CD4-positive, CD25-positive, alpha-beta regulatory T cell (primary cell): ENCODE results near the gene ADAMTS9. TPM values are rescaled to one million over a fixed set of nuclear protein-coding genes. Genes with fewer than 3 reads are reported as not detected.

Source experiments
- ATAC-seq, 2 donors: fragments of 150-1000 bp; cut with Tn5 transposase; one replicate each; pipeline ENCODE4 v1.10.0; 2021; ENCODE audit warnings: low read depth in 2 of 2, moderate number of reproducible peaks in 2 of 2, moderate library complexity in 1 of 2
- DNase-seq, 3 donors: peaks; one replicate each; pipeline versions ENCODE4 v3.0.0 to v3.0.0-alpha.2; 2012 to 2022; ENCODE audit warnings: mixed read lengths in 1 of 3
- H3K27ac ChIP-seq: one replicate; pipeline ENCODE4 v1.7.0; 2013; ENCODE audit warnings: mild to moderate bottlenecking, low read length; ENCODE audit not compliant: insufficient read depth, poor library complexity, severe bottlenecking
- H3K27me3 ChIP-seq: one replicate; pipeline ENCODE4 v1.7.0; 2013; ENCODE audit warnings: low read length; ENCODE audit not compliant: control insufficient read depth, insufficient read depth
- H3K36me3 ChIP-seq: one replicate; pipeline ENCODE4 v1.7.0; 2013; ENCODE audit warnings: mild to moderate bottlenecking, low read length, moderate library complexity; ENCODE audit not compliant: control insufficient read depth, insufficient read depth
- H3K4me1 ChIP-seq: 2 replicates; pipeline ENCODE4 v1.7.0; 2013; ENCODE audit warnings: mild to moderate bottlenecking, low read length; ENCODE audit not compliant: insufficient read depth, control insufficient read depth, poor library complexity, severe bottlenecking
- H3K4me3 ChIP-seq: one replicate; pipeline ENCODE4 v1.7.0; 2013; ENCODE audit warnings: low read depth, mild to moderate bottlenecking, low read length, moderate library complexity
- H3K9me3 ChIP-seq, 2 experiments: 1 replicate in 1 of 2; 2 replicates in 1 of 2; pipeline ENCODE4 v1.7.0; 2013; ENCODE audit warnings: low read length in 2 of 2, mild to moderate bottlenecking in 1 of 2, moderate library complexity in 1 of 2; ENCODE audit not compliant: control insufficient read depth in 2 of 2
- H3K27ac Mint-ChIP-seq, 3 donors: one replicate each; pipeline ENCODE4 v1.8.0; 2020 to 2022; ENCODE audit warnings: mild to moderate bottlenecking in 3 of 3, mixed read lengths in 3 of 3, moderate library complexity in 2 of 3
- H3K27me3 Mint-ChIP-seq: one replicate; pipeline ENCODE4 v1.8.0; 2022; ENCODE audit warnings: mild to moderate bottlenecking, mixed read lengths
- H3K36me3 Mint-ChIP-seq: one replicate; pipeline ENCODE4 v1.8.0; 2020; ENCODE audit warnings: mixed read lengths
- H3K4me1 Mint-ChIP-seq, 4 donors: one replicate each; pipeline ENCODE4 v1.8.0; 2020 to 2022; ENCODE audit warnings: mixed read lengths in 4 of 4, mild to moderate bottlenecking in 1 of 4
- H3K4me3 Mint-ChIP-seq, 4 donors: one replicate each; pipeline ENCODE4 v1.8.0; 2020 to 2022; ENCODE audit warnings: mild to moderate bottlenecking in 4 of 4, mixed read lengths in 4 of 4, moderate library complexity in 3 of 4
- H3K9me3 Mint-ChIP-seq, 7 donors: one replicate each; pipeline ENCODE4 v1.8.0; 2020 to 2022; ENCODE audit warnings: mixed read lengths in 7 of 7, mild to moderate bottlenecking in 3 of 7, moderate library complexity in 2 of 7
- polyA plus RNA-seq, 4 donors: library from polyadenylated mRNA; unstranded; fragments of 300-500 nt; fragmentation: Illumina TruSeq; gene quantifications; one replicate each; pipeline ENCODE4 v1.2.3, GENCODE V29; 2021
- total RNA-seq: library from RNA; stranded (reverse); gene quantifications from one replicate; pipeline ENCODE4 v1.2.3, GENCODE V29; 2022

The ADAMTS9 gene
- total and polyA plus RNA-seq, 5 donors from 2014 or later = 0.12 TPM; not detected in 4

DNA sequence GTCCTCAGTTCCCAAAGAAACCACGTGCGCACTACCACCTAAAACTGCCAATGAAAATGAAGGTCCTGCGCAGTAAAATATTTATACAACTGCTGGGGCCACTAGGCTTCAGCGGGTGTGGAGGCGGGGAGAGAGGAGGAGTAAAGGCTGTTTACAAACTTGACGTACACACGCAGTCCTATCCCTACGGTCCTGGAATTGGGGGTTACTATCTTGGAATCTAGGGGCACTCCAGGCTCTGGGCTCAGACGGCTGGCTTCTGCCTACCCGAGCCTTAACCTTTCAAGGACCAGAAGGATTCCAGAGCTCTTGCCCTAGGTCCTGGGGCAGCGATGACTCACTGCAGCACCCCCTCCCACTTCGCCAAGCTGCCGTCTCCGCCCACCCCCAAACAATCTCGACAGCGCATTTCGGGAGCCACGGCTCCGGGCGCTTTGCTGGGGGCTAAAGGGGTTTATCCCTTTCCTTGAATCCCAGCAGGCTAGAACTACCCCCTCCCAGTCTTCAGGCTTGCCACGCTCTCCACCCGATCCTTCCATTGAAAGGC, 3.0 kb downstream of the ADAMTS9 start:
- no peaks in the 10 kb centered on the region for H3K9me3 ChIP-seq
- no peak overlapping the region for H3K27ac Mint-ChIP-seq
- H3K27ac ChIP-seq = no peak overlapping the region
- peaks cover 0 to 8% (median 4%) of the 10 kb centered on the region in 4 donors for H3K4me1 Mint-ChIP-seq
- H3K27me3 ChIP-seq = peaks cover 3% of the 10 kb centered on the region
- no peaks in the 10 kb centered on the region for H3K36me3 Mint-ChIP-seq
- H3K4me3 Mint-ChIP-seq = no peak overlapping the region
- H3K27me3 Mint-ChIP-seq = peaks cover 40% of the 10 kb centered on the region
- H3K9me3 Mint-ChIP-seq = peaks cover 0 to 9% (median 0%) of the 10 kb centered on the region in 7 donors
- no peak for ATAC-seq
- no peak for DNase-seq
- H3K4me3 ChIP-seq = no peak overlapping the region
- H3K36me3 ChIP-seq = no peaks in the 10 kb centered on the region
- H3K4me1 ChIP-seq = no peaks in the 10 kb centered on the region

DNA sequence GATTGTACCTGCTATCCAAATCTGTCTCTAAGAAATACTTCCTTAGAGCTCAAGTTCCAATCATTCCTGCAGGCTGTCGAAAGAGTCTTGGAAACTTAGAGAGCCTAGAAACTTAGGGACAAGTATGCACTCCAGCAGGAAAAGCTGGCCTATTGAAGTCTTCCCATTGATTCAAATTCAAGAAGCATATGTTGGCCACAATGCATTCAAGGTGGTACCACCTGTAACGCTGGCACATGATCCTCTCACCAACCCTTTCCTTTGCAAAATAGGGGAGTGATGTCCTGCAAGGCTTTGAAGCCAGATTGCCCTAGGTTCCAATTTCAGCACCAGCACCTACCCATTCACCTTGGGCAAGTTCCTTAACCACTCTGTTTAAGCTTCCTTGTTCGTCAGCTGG, 6.0 kb downstream of the ADAMTS9 start:
- Mint-ChIP-seq H3K4me3 (no peak overlapping the region), H3K36me3 (no peaks in the 10 kb centered on the region), H3K4me1 (peaks cover 0 to 5% (median 2%) of the 10 kb centered on the region in 4 donors), H3K9me3 (peaks cover 0 to 8% (median 0%) of the 10 kb centered on the region in 7 donors), H3K27me3 (peaks cover 27% of the 10 kb centered on the region), H3K27ac (no peak overlapping the region)
- Histone ChIP-seq H3K4me3 (no peak overlapping the region), H3K4me1 (no peaks in the 10 kb centered on the region), H3K36me3 (no peaks in the 10 kb centered on the region), H3K27me3 (no peaks in the 10 kb centered on the region), H3K27ac (no peak overlapping the region), H3K9me3 (no peaks in the 10 kb centered on the region)
- ATAC-seq (no peak), DNase-seq (no peak)

GRCh38 chr3:64681015-64681414, 6.8 kb downstream of the ADAMTS9 start:
- Mint-ChIP-seq H3K27me3 (peaks cover 19% of the 10 kb centered on the region), H3K9me3 (peaks cover 0 to 4% (median 0%) of the 10 kb centered on the region in 7 donors), H3K4me1 (no peaks in the 10 kb centered on the region), H3K36me3 (no peaks in the 10 kb centered on the region), H3K4me3 (no peak overlapping the region), H3K27ac (no peak overlapping the region)
- Histone ChIP-seq H3K27me3 (no peaks in the 10 kb centered on the region), H3K36me3 (no peaks in the 10 kb centered on the region), H3K4me3 (no peak overlapping the region), H3K27ac (no peak overlapping the region), H3K9me3 (no peaks in the 10 kb centered on the region), H3K4me1 (no peaks in the 10 kb centered on the region)
- ATAC-seq (no peak), DNase-seq (no peak)

- Mint-ChIP-seq H3K27me3 (peaks cover 18% of the 10 kb centered on the region), H3K27ac (no peak overlapping the region), H3K4me3 (no peak overlapping the region), H3K4me1 (no peaks in the 10 kb centered on the region), H3K9me3 (peaks cover 0 to 4% (median 0%) of the 10 kb centered on the region in 7 donors), H3K36me3 (no peaks in the 10 kb centered on the region)
- H3K36me3 ChIP-seq = no peaks in the 10 kb centered on the region
- DNase-seq = no peak
- no peaks in the 10 kb centered on the region for H3K9me3 ChIP-seq
- H3K4me1 ChIP-seq = no peaks in the 10 kb centered on the region
- ATAC-seq = no peak
- no peaks in the 10 kb centered on the region for H3K27me3 ChIP-seq
- no peak overlapping the region for H3K4me3 ChIP-seq
- no peak overlapping the region for H3K27ac ChIP-seq
These were observed 7.5 kb downstream of the ADAMTS9 start for GRCh38 chr3:64680334-64680733.

- H3K27ac ChIP-seq = no peak overlapping the region
- Mint-ChIP-seq H3K27ac (no peak overlapping the region), H3K36me3 (no peaks in the 10 kb centered on the region), H3K4me1 (no peaks in the 10 kb centered on the region), H3K4me3 (no peak overlapping the region), H3K9me3 (peaks cover 0 to 3% (median 0%) of the 10 kb centered on the region in 7 donors), H3K27me3 (peaks cover 6% of the 10 kb centered on the region)
- DNase-seq (no peak), ATAC-seq (no peak)
- H3K4me1 ChIP-seq = no peaks in the 10 kb centered on the region
- no peaks in the 10 kb centered on the region for H3K36me3 ChIP-seq
- no peaks in the 10 kb centered on the region for H3K27me3 ChIP-seq
- H3K4me3 ChIP-seq = no peak overlapping the region
- H3K9me3 ChIP-seq = no peaks in the 10 kb centered on the region
These were observed 9.7 kb downstream of the ADAMTS9 start for GRCh38 chr3:64677961-64678716.

DNA sequence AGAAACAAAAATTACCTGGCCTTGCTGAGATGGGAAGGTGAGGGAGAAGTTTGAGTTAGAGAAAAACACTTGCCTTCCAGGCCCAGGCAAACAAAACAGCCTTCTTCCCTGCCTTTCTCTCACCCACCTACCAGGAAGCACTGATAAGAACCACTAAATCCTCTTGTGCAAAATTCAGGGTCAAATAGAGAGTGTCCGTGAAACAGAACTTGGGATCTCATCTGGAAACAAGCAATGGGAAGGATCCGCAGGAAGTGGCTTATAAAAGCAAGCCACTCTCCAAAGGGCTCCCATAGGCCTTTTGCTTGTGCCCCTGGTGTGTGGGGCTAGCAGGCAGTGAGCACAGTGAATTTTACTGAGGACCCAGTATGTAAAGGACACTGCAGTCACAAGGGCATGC, 11.0 kb downstream of the ADAMTS9 start:
- no peaks in the 10 kb centered on the region for H3K27me3 Mint-ChIP-seq
- no peaks in the 10 kb centered on the region for H3K36me3 Mint-ChIP-seq
- no peaks in the 10 kb centered on the region for H3K27me3 ChIP-seq
- H3K4me1 ChIP-seq = no peaks in the 10 kb centered on the region
- DNase-seq (no peak), ATAC-seq (no peak)
- H3K4me3 ChIP-seq = no peak overlapping the region
- no peak overlapping the region for H3K27ac Mint-ChIP-seq
- H3K9me3 Mint-ChIP-seq = peaks cover 0 to 3% (median 0%) of the 10 kb centered on the region in 7 donors
- no peak overlapping the region for H3K27ac ChIP-seq
- no peak overlapping the region for H3K4me3 Mint-ChIP-seq
- H3K9me3 ChIP-seq = no peaks in the 10 kb centered on the region
- H3K36me3 ChIP-seq = no peaks in the 10 kb centered on the region
- H3K4me1 Mint-ChIP-seq = no peaks in the 10 kb centered on the region

- H3K4me3 ChIP-seq = no peak overlapping the region
- no peak for ATAC-seq
These were observed 12.0 kb downstream of the ADAMTS9 start for GRCh38 chr3:64675687-64676247.

More at GRCh38 chr3:64675687-64676247, 12.0 kb downstream of the ADAMTS9 start:
- no peaks in the 10 kb centered on the region for H3K4me1 ChIP-seq
- no peaks in the 10 kb centered on the region for H3K27me3 Mint-ChIP-seq
- peaks cover 0 to 3% (median 0%) of the 10 kb centered on the region in 7 donors for H3K9me3 Mint-ChIP-seq
- H3K4me3 Mint-ChIP-seq = no peak overlapping the region
- no peak for DNase-seq
- no peaks in the 10 kb centered on the region for H3K27me3 ChIP-seq
- H3K27ac ChIP-seq = no peak overlapping the region
- H3K4me1 Mint-ChIP-seq = no peaks in the 10 kb centered on the region
- H3K36me3 ChIP-seq = no peaks in the 10 kb centered on the region
- no peaks in the 10 kb centered on the region for H3K9me3 ChIP-seq
- no peak overlapping the region for H3K27ac Mint-ChIP-seq
- no peaks in the 10 kb centered on the region for H3K36me3 Mint-ChIP-seq
